Left lung (tissue), 14 donors: ENCODE data around the gene FOXI1. TPM values are rescaled to one million over a fixed set of nuclear protein-coding genes. Genes with fewer than 3 reads are reported as not detected.

Experiments used
- ATAC-seq: fragments of 200-7000 bp; cut with Tn5 transposase; one replicate; pipeline ENCODE4 v1.9.1; 2020; ENCODE audit warnings: moderate library complexity
- DNase-seq, 4 donors: peaks; one replicate each; pipeline ENCODE4 v3.0.0-alpha.2; 2013 to 2020
- H3K27ac ChIP-seq, 2 donors: fragments of 200-600 bp; sonication (generic) in 1 of 2; one replicate each; pipeline versions ENCODE4 v1.5.0 to v1.8.0; 2020 to 2021
- H3K27me3 ChIP-seq, 2 donors: fragments of 200-600 bp; sonication (generic) in 1 of 2; one replicate each; pipeline versions ENCODE4 v1.5.0 to v1.8.0; 2020 to 2021
- H3K36me3 ChIP-seq, 2 donors: fragments of 200-600 bp; sonication (generic) in 1 of 2; one replicate each; pipeline versions ENCODE4 v1.5.0 to v1.8.0; 2020 to 2021
- H3K4me1 ChIP-seq, 2 donors: fragments of 200-600 bp; one replicate each; pipeline ENCODE4 v1.8.0; 2021
- H3K4me3 ChIP-seq, 2 donors: fragments of 200-600 bp; sonication (generic) in 1 of 2; one replicate each; pipeline versions ENCODE4 v1.5.0 to v1.8.0; 2020 to 2021; ENCODE audit warnings: mild to moderate bottlenecking in 1 of 2
- H3K9me3 ChIP-seq, 2 donors: fragments of 200-600 bp; sonication (generic) in 1 of 2; one replicate each; pipeline versions ENCODE4 v1.5.0 to v1.8.0; 2020 to 2021
- intact Hi-C, 2 donors: fragments of 100-400 bp; cut with DNase I; formaldehyde crosslinking; loops; one replicate each; pipeline versions ENCODE4 v1.11.2 to v1.14.2; 2022
- long read RNA-seq, 12 donors: library from polyadenylated mRNA in 2 of 12; unstranded in 2 of 12; transcript quantifications; one replicate each; pipeline ENCODE4 v2.0.0 and lab custom pipeline, GENCODE V29; 2019 to 2026
- polyA plus RNA-seq, 6 donors: library from polyadenylated mRNA; unstranded; fragments of 120-200 nt; gene quantifications; one replicate each; pipeline ENCODE4 v1.2.1, GENCODE V29; 2013; ENCODE audit not compliant: insufficient read length in 6 of 6
- total RNA-seq, 2 donors: library from RNA; stranded (reverse); fragmentation: NEBNext Ultra II Directional; extraction: Animal tissue kit (Norgen Biotek cat#: 25700); gene quantifications; one replicate each; pipeline ENCODE4 v1.2.1, GENCODE V29; 2021
- TF ChIP-seq, protein P1 (sequence below), 2 donors: fragments of 200-600 bp; sonication (generic) in 1 of 2; IDR thresholded peaks; one replicate each; pipeline versions ENCODE4 v1.5.0 to v1.8.0; 2021; ENCODE audit warnings: antibody characterized with exemption in 2 of 2
- donor health status: DM: no; HTN: yes; CAD: no.
- donor health status: DM: no; HTN: no; CAD: no.

Gene FOXI1
- total RNA-seq (not detected), polyA plus RNA-seq (under 1 TPM in 2 of 6 donors, not detected in 4; 0.07 to 0.09 TPM)
- long read RNA-seq, donor 1 = 0 reads
- long read RNA-seq, donor 2 = 0 reads
- long read RNA-seq, donor 3 = 0 reads
- long read RNA-seq, donor 4 = 0 reads
- long read RNA-seq, donor 5 = 0 reads
- long read RNA-seq, donor 6 = 0 reads
- long read RNA-seq, donor 7 = 0 reads
- long read RNA-seq, donor 8 = 0 reads
- long read RNA-seq, donor 9 = 0 reads
- long read RNA-seq, donor 10 = 0 reads
- long read RNA-seq, donor 11 = 0 reads
- long read RNA-seq, donor 12 = 0 reads

- Histone ChIP-seq H3K4me1 (peaks cover 0 to 5% of the 10 kb centered on the region in 2 donors), H3K4me3 (no peak within 1 kb of the TSS), H3K36me3 (no peaks in the 10 kb centered on the region), H3K27ac (no peak within 1 kb of the TSS), H3K27me3 (no peaks in the 10 kb centered on the region), H3K9me3 (no peaks in the 10 kb centered on the region)
- TF ChIP-seq, protein P1, sequence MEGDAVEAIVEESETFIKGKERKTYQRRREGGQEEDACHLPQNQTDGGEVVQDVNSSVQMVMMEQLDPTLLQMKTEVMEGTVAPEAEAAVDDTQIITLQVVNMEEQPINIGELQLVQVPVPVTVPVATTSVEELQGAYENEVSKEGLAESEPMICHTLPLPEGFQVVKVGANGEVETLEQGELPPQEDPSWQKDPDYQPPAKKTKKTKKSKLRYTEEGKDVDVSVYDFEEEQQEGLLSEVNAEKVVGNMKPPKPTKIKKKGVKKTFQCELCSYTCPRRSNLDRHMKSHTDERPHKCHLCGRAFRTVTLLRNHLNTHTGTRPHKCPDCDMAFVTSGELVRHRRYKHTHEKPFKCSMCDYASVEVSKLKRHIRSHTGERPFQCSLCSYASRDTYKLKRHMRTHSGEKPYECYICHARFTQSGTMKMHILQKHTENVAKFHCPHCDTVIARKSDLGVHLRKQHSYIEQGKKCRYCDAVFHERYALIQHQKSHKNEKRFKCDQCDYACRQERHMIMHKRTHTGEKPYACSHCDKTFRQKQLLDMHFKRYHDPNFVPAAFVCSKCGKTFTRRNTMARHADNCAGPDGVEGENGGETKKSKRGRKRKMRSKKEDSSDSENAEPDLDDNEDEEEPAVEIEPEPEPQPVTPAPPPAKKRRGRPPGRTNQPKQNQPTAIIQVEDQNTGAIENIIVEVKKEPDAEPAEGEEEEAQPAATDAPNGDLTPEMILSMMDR (IDR thresholded peaks at IDR 0.05) = no peak
- peak; percentile 95 for ATAC-seq
- DNase-seq = no peak
- intact Hi-C loops = loop anchor here in 1 of 2 donors (5.0 kb wide), 1 partner anchor 76 kb away; no protein-coding TSS in a partner anchor
Measured at GRCh38 chr5:170105642-170106611, at the start of gene FOXI1. TSS of gene FOXI1 (plus strand) at chr5:170105897. CDS start at chr5:170105958, 61 bp downstream.

GRCh38 chr5:170056561-170057267 lies 49.0 kb upstream of the FOXI1 start:
- intact Hi-C loops = no loop called here
- H3K9me3 ChIP-seq = peaks cover 0 to 11% of the 10 kb centered on the region in 2 donors
- DNase-seq (no peak), ATAC-seq (peak; percentile 70)
- TF ChIP-seq, protein P1 (IDR thresholded peaks at IDR 0.05) = no peak
- no peaks in the 10 kb centered on the region for H3K27me3 ChIP-seq
- H3K4me3 ChIP-seq = no peak overlapping the region
- no peaks in the 10 kb centered on the region for H3K4me1 ChIP-seq
- peaks cover 0 to 67% of the 10 kb centered on the region in 2 donors for H3K36me3 ChIP-seq
- H3K27ac ChIP-seq = no peak overlapping the region

DNA sequence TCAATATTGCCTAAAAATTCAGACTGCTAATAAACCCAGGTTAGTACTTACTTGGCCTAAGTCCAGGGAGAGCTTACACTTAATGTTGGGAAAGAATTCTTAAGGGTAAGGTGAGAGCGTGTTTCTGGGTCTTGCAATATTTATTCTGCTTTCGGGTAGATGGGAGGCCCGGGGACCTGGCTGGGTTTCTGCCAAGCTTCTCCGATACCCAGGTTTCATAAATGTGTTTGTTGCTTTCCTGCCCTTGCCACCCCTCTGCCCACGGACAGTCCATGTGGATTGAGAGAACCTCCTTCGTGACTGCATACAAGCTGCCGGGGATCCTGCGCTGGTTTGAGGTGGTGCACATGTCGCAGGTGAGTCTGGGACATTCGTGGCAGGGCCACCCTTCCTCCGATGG lies 48.4 kb upstream of the FOXI1 start:
- peaks cover 0 to 64% of the 10 kb centered on the region in 2 donors for H3K36me3 ChIP-seq
- peak; percentile 83 for ATAC-seq
- intact Hi-C loops = no loop called here
- no peak overlapping the region for H3K4me3 ChIP-seq
- no peaks in the 10 kb centered on the region for H3K27me3 ChIP-seq
- peak in 3 of 4 donors; percentile 27 to 70 (median 35) for DNase-seq
- TF ChIP-seq, protein P1 (IDR thresholded peaks at IDR 0.05) = no peak
- no peaks in the 10 kb centered on the region for H3K4me1 ChIP-seq
- no peak overlapping the region for H3K27ac ChIP-seq
- peaks cover 0 to 11% of the 10 kb centered on the region in 2 donors for H3K9me3 ChIP-seq

DNA sequence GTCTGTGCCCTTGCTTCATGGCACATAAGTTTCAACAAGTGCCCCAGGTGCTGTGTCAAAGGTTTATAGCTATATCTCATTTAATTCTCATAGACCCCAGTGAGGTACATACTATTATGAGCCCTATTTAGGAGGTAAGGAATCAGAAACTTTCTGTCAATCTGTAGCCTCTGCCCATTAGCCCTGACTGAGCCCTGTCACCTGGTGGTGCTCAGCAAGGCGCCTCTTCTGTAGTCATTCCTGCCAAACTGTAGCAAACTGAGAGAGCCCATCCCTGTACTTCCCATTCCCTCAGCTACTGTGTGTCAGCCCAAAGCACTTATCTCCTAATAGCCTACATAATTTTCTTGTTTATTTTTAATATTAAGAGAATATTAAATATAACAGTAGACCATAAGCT lies 46.5 kb upstream of the FOXI1 start:
- Histone ChIP-seq H3K27ac (no peak overlapping the region), H3K36me3 (peaks cover 0 to 69% of the 10 kb centered on the region in 2 donors), H3K4me1 (no peaks in the 10 kb centered on the region), H3K9me3 (peaks cover 0 to 11% of the 10 kb centered on the region in 2 donors), H3K4me3 (no peak overlapping the region), H3K27me3 (no peaks in the 10 kb centered on the region)
- TF ChIP-seq, protein P1 (IDR thresholded peaks at IDR 0.05) = no peak
- intact Hi-C loops = no loop called here
- DNase-seq (no peak), ATAC-seq (no peak)
